ENCODE results near the gene C5orf24.
"Not testable (repeated sequence)": the region's sequence is repeated elsewhere in the genome, so short reads cannot be mapped to it uniquely, and the experiment has no call there.

C5orf24 gene

GRCh38 chr5:134833340-134834032, 12.3 kb upstream of the C5orf24 start:
- Histone ChIP-seq H2AFZ (ENCODE audit: low read length, unreplicated experiment) (no peak overlapping the region), H3K79me2 (ENCODE audit: control insufficient read depth, insufficient read depth, low read length, unreplicated experiment) (no peaks in the 10 kb centered on the region), H3K4me1 (ENCODE audit: control insufficient read depth, insufficient read depth, low read length, unreplicated experiment) (no peaks in the 10 kb centered on the region), H3K27ac (ENCODE audit: low read depth, low read length) (no peak overlapping the region), H3K4me3 (ENCODE audit: low read depth, low read length) (no peak overlapping the region), H3K27me3 (ENCODE audit: insufficient read depth, low read length) (no peaks in the 10 kb centered on the region), H3K36me3 (ENCODE audit: insufficient read depth, low read length) (peaks cover 7% of the 10 kb centered on the region)

- Histone ChIP-seq H2AFZ (ENCODE audit: low read length, unreplicated experiment) (no peak overlapping the region), H3K27ac (ENCODE audit: low read depth, low read length) (no peak overlapping the region), H3K4me3 (ENCODE audit: low read depth, low read length) (no peak overlapping the region), H3K79me2 (ENCODE audit: control insufficient read depth, insufficient read depth, low read length, unreplicated experiment) (no peaks in the 10 kb centered on the region), H3K4me1 (ENCODE audit: control insufficient read depth, insufficient read depth, low read length, unreplicated experiment) (no peaks in the 10 kb centered on the region), H3K27me3 (ENCODE audit: insufficient read depth, low read length) (no peaks in the 10 kb centered on the region), H3K36me3 (ENCODE audit: insufficient read depth, low read length) (peaks cover 3% of the 10 kb centered on the region)
Observed at GRCh38 chr5:134835623-134836022, 10.1 kb upstream of the C5orf24 start.

GRCh38 chr5:134837530-134838181, 8.1 kb upstream of the C5orf24 start:
- Histone ChIP-seq H3K36me3 (ENCODE audit: insufficient read depth, low read length) (peaks cover 3% of the 10 kb centered on the region; the same call in 1 of the 2 replicates), H3K79me2 (ENCODE audit: control insufficient read depth, insufficient read depth, low read length, unreplicated experiment) (no peaks in the 10 kb centered on the region), H3K4me1 (ENCODE audit: control insufficient read depth, insufficient read depth, low read length, unreplicated experiment) (peaks cover 3% of the 10 kb centered on the region), H3K27me3 (ENCODE audit: insufficient read depth, low read length) (no peaks in the 10 kb centered on the region), H2AFZ (ENCODE audit: low read length, unreplicated experiment) (no peak overlapping the region), H3K27ac (ENCODE audit: low read depth, low read length) (no peak overlapping the region), H3K4me3 (ENCODE audit: low read depth, low read length) (no peak overlapping the region)

- H2AFZ ChIP-seq (ENCODE audit: low read length, unreplicated experiment); H3K4me3 ChIP-seq (ENCODE audit: low read depth, low read length); H3K27ac ChIP-seq (ENCODE audit: low read depth, low read length); H3K36me3 ChIP-seq (ENCODE audit: insufficient read depth, low read length); H3K27me3 ChIP-seq (ENCODE audit: insufficient read depth, low read length); H3K79me2 ChIP-seq (ENCODE audit: control insufficient read depth, insufficient read depth, low read length, unreplicated experiment); H3K4me1 ChIP-seq (ENCODE audit: control insufficient read depth, insufficient read depth, low read length, unreplicated experiment): not testable (repeated sequence)
Observed at GRCh38 chr5:134838361-134838760, 7.4 kb upstream of the C5orf24 start.

GRCh38 chr5:134840811-134841210, 5.0 kb upstream of the C5orf24 start:
- H3K4me3 ChIP-seq (ENCODE audit: low read depth, low read length), result no peak overlapping the region
- H3K36me3 ChIP-seq (ENCODE audit: insufficient read depth, low read length), result no peaks in the 10 kb centered on the region
- H2AFZ ChIP-seq (ENCODE audit: low read length, unreplicated experiment), result no peak overlapping the region
- no peaks in the 10 kb centered on the region for H3K79me2 ChIP-seq (ENCODE audit: control insufficient read depth, insufficient read depth, low read length, unreplicated experiment)
- peaks cover 15% of the 10 kb centered on the region for H3K4me1 ChIP-seq (ENCODE audit: control insufficient read depth, insufficient read depth, low read length, unreplicated experiment)
- H3K27ac ChIP-seq (ENCODE audit: low read depth, low read length), result no peak overlapping the region
- H3K27me3 ChIP-seq (ENCODE audit: insufficient read depth, low read length), result no peaks in the 10 kb centered on the region

GRCh38 chr5:134844252-134844651, 1.5 kb upstream of the C5orf24 start:
- H2AFZ ChIP-seq (ENCODE audit: low read length, unreplicated experiment), result no peak overlapping the region
- peaks cover 25% of the 10 kb centered on the region for H3K79me2 ChIP-seq (ENCODE audit: control insufficient read depth, insufficient read depth, low read length, unreplicated experiment)
- no peaks in the 10 kb centered on the region for H3K27me3 ChIP-seq (ENCODE audit: insufficient read depth, low read length)
- H3K4me1 ChIP-seq (ENCODE audit: control insufficient read depth, insufficient read depth, low read length, unreplicated experiment), result peaks cover 20% of the 10 kb centered on the region
- H3K36me3 ChIP-seq (ENCODE audit: insufficient read depth, low read length), result no peaks in the 10 kb centered on the region
- no peak overlapping the region for H3K4me3 ChIP-seq (ENCODE audit: low read depth, low read length)
- no peak overlapping the region for H3K27ac ChIP-seq (ENCODE audit: low read depth, low read length)

- peaks cover 27% of the 10 kb centered on the region for H3K79me2 ChIP-seq (ENCODE audit: control insufficient read depth, insufficient read depth, low read length, unreplicated experiment)
Observed at GRCh38 chr5:134845335-134845851, 375 bp upstream of the C5orf24 start.

GRCh38 chr5:134846641-134846960, 833 bp downstream of the C5orf24 start:
- H3K4me3 ChIP-seq (ENCODE audit: low read depth, low read length), result peak overlapping the region; percentile 88
- H3K4me1 ChIP-seq (ENCODE audit: control insufficient read depth, insufficient read depth, low read length, unreplicated experiment), result peaks cover 34% of the 10 kb centered on the region
- H3K36me3 ChIP-seq (ENCODE audit: insufficient read depth, low read length), result no peaks in the 10 kb centered on the region
- peak overlapping the region; percentile 86 for H3K27ac ChIP-seq (ENCODE audit: low read depth, low read length)
- H3K79me2 ChIP-seq (ENCODE audit: control insufficient read depth, insufficient read depth, low read length, unreplicated experiment), result peaks cover 34% of the 10 kb centered on the region
- no peaks in the 10 kb centered on the region for H3K27me3 ChIP-seq (ENCODE audit: insufficient read depth, low read length)
- H2AFZ ChIP-seq (ENCODE audit: low read length, unreplicated experiment), result peak overlapping the region; percentile 64

More at GRCh38 chr5:134845335-134845851, 375 bp upstream of the C5orf24 start:
- Histone ChIP-seq H3K27me3 (ENCODE audit: insufficient read depth, low read length) (no peaks in the 10 kb centered on the region), H3K36me3 (ENCODE audit: insufficient read depth, low read length) (no peaks in the 10 kb centered on the region), H2AFZ (ENCODE audit: low read length, unreplicated experiment) (peak overlapping the region; percentile 51), H3K4me1 (ENCODE audit: control insufficient read depth, insufficient read depth, low read length, unreplicated experiment) (peaks cover 25% of the 10 kb centered on the region), H3K4me3 (ENCODE audit: low read depth, low read length) (peak overlapping the region; percentile 88), H3K27ac (ENCODE audit: low read depth, low read length) (peak overlapping the region; percentile 86)

GRCh38 chr5:134849434-134849933, 3.7 kb downstream of the C5orf24 start:
- not testable (repeated sequence) for H3K27me3 ChIP-seq (ENCODE audit: insufficient read depth, low read length); H3K4me3 ChIP-seq (ENCODE audit: low read depth, low read length); H3K27ac ChIP-seq (ENCODE audit: low read depth, low read length); H2AFZ ChIP-seq (ENCODE audit: low read length, unreplicated experiment); H3K36me3 ChIP-seq (ENCODE audit: insufficient read depth, low read length)
- Histone ChIP-seq H3K79me2 (ENCODE audit: control insufficient read depth, insufficient read depth, low read length, unreplicated experiment) (peaks cover 54% of the 10 kb centered on the region), H3K4me1 (ENCODE audit: control insufficient read depth, insufficient read depth, low read length, unreplicated experiment) (peaks cover 27% of the 10 kb centered on the region)

- Histone ChIP-seq H3K27ac (ENCODE audit: low read depth, low read length) (peak overlapping the region; percentile 55), H3K4me1 (ENCODE audit: control insufficient read depth, insufficient read depth, low read length, unreplicated experiment) (peaks cover 20% of the 10 kb centered on the region), H2AFZ (ENCODE audit: low read length, unreplicated experiment) (no peak overlapping the region), H3K36me3 (ENCODE audit: insufficient read depth, low read length) (peaks cover 23% of the 10 kb centered on the region), H3K27me3 (ENCODE audit: insufficient read depth, low read length) (no peaks in the 10 kb centered on the region), H3K4me3 (ENCODE audit: low read depth, low read length) (no peak overlapping the region), H3K79me2 (ENCODE audit: control insufficient read depth, insufficient read depth, low read length, unreplicated experiment) (peaks cover 51% of the 10 kb centered on the region)
Observed at GRCh38 chr5:134851307-134851923, 5.6 kb downstream of the C5orf24 start.
